Fibroblast of lung (primary cell): Measurements from ENCODE around the gene WDR87.

Experiments
- CTCF ChIP-seq, 2 donors: IDR thresholded peaks in 1 of 2; conservative IDR thresholded peaks in 1 of 2; 1 replicate in 1 of 2; 2 replicates in 1 of 2; pipeline ENCODE4 v1.5.1; 2011 to 2012; ENCODE audit warnings: low read length in 2 of 2, control low read depth in 1 of 2, inconsistent platforms in 1 of 2, low read depth in 1 of 2, mild to moderate bottlenecking in 1 of 2
- EZH2 ChIP-seq: IDR thresholded peaks from 2 replicates; pipeline ENCODE4 v1.5.1; 2012; ENCODE audit warnings: low read length, control low read depth, mild to moderate bottlenecking; ENCODE audit errors: missing control alignments

GRCh38 chr19:37893845-37894575 is 12.4 kb downstream of the WDR87 start:
- TF ChIP-seq CTCF (conservative IDR thresholded peaks at IDR 0.05 in 1 of 2, IDR thresholded peaks at IDR 0.05 in 1 of 2; ENCODE audit: low read depth in 1 of 2, low read length in 2 of 2): no peak
- TF ChIP-seq EZH2: no peak
